SK-N-SH (cell line): ENCODE results near the gene SLC46A2. TPM values are rescaled to one million over a fixed set of nuclear protein-coding genes. Genes with fewer than 3 reads are reported as not detected.

Source experiments
- CTCF ChIA-PET: fragments of 300-600, 350-600 bp; formaldehyde crosslinking; extraction: SDS; loops from one replicate; lab custom pipeline; 2021; lab: Yijun Ruan, JAX
- POLR2A ChIA-PET: fragments of 350-600 bp; sonication (Branson Sonifier 250); formaldehyde crosslinking; extraction: SDS; loops from one replicate; lab custom pipeline; 2020; ENCODE audit warnings: antibody characterized with exemption, inconsistent platforms; lab: Yijun Ruan, JAX
- DNase-seq: peaks from one replicate; pipeline ENCODE4 v3.0.0; 2012
- H2AFZ ChIP-seq: fragments of 200-600 bp; sonication (generic); 2 replicates; pipeline ENCODE4 v1.8.1; 2016; ENCODE audit warnings: antibody characterized with exemption, mild to moderate bottlenecking, low read depth
- H3F3A ChIP-seq: fragments of 200-600 bp; sonication (generic); replicated peaks from 2 replicates; pipeline ENCODE3; 2016; ENCODE audit warnings: antibody characterized with exemption, mild to moderate bottlenecking; ENCODE audit not compliant: insufficient read depth
- H3K27ac ChIP-seq, 2 experiments: fragments of 200-500 bp in 1 of 2; fragments of 200-600 bp in 1 of 2; sonication (Bioruptor generic) in 1 of 2; sonication (generic), shearing (Covaris generic) in 1 of 2; 2 replicates each; pipeline versions ENCODE4 v1.5.1 to v1.6.1; 2014 to 2016; ENCODE audit warnings: low read depth in 2 of 2, inconsistent platforms in 1 of 2, low read length in 1 of 2, mild to moderate bottlenecking in 1 of 2, mixed read lengths in 1 of 2
- H3K27me3 ChIP-seq: fragments of 200-600 bp; sonication (generic), shearing (Covaris generic); 2 replicates; pipeline ENCODE4 v1.6.1; 2016; ENCODE audit warnings: mixed run types; ENCODE audit not compliant: insufficient read depth
- H3K36me3 ChIP-seq, 2 experiments: fragments of 200-500 bp in 1 of 2; fragments of 200-600 bp in 1 of 2; sonication (Bioruptor generic) in 1 of 2; sonication (generic) in 1 of 2; replicated peaks in 1 of 2; 2 replicates each; pipeline versions ENCODE3 to v1.5.1; 2014 to 2016; ENCODE audit warnings: low read length in 1 of 2, mild to moderate bottlenecking in 1 of 2; ENCODE audit not compliant: insufficient read depth in 2 of 2, control insufficient read depth in 1 of 2
- H3K4me1 ChIP-seq, 2 experiments: fragments of 200-500 bp in 1 of 2; fragments of 200-600 bp in 1 of 2; sonication (Bioruptor generic) in 1 of 2; sonication (generic), shearing (Covaris generic) in 1 of 2; 2 replicates each; pipeline versions ENCODE4 v1.5.1 to v1.6.1; 2014 to 2016; ENCODE audit warnings: low read depth in 1 of 2, low read length in 1 of 2, mixed run types in 1 of 2; ENCODE audit not compliant: insufficient read depth in 2 of 2, control insufficient read depth in 1 of 2
- H3K4me2 ChIP-seq: fragments of 200-600 bp; sonication (generic), shearing (Covaris generic); 2 replicates; pipeline ENCODE4 v1.6.1; 2017; ENCODE audit warnings: mixed run types
- H3K4me3 ChIP-seq, 2 experiments: fragments of 200-500 bp in 1 of 2; fragments of 200-600 bp in 1 of 2; sonication (Bioruptor generic) in 1 of 2; sonication (generic), shearing (Covaris generic) in 1 of 2; 2 replicates each; pipeline versions ENCODE4 v1.5.1 to v1.8.1; 2014 to 2016; ENCODE audit warnings: low read depth in 2 of 2, inconsistent platforms in 1 of 2, low read length in 1 of 2, mild to moderate bottlenecking in 1 of 2, mixed read lengths in 1 of 2, moderate library complexity in 1 of 2
- H3K79me2 ChIP-seq: fragments of 200-600 bp; sonication (generic); 2 replicates; pipeline ENCODE4 v1.8.1; 2017; ENCODE audit warnings: mild to moderate bottlenecking; ENCODE audit not compliant: insufficient read depth
- H3K9ac ChIP-seq: fragments of 200-600 bp; sonication (generic); 2 replicates; pipeline ENCODE4 v1.6.1; 2017; ENCODE audit warnings: mixed run types
- H3K9me2 ChIP-seq: fragments of 200-600 bp; sonication (generic); 2 replicates; pipeline ENCODE4 v1.6.1; 2017; ENCODE audit warnings: mixed run types
- H3K9me3 ChIP-seq: fragments of 200-600 bp; sonication (generic); 2 replicates; pipeline ENCODE4 v1.6.1; 2017; ENCODE audit warnings: mixed run types, mild to moderate bottlenecking, moderate library complexity
- H4K20me1 ChIP-seq: fragments of 200-600 bp; sonication (generic); 2 replicates; pipeline ENCODE4 v1.6.1; 2017; ENCODE audit warnings: mild to moderate bottlenecking, mixed run types; ENCODE audit not compliant: insufficient read depth
- CTCF ChIP-seq: fragments of 200-600 bp; sonication (generic); IDR thresholded peaks from 2 replicates; pipeline ENCODE4 v1.6.1; 2017; ENCODE audit warnings: antibody characterized with exemption, mild to moderate bottlenecking, moderate library complexity
- ELF1 ChIP-seq: IDR thresholded peaks from 2 replicates; pipeline ENCODE4 v1.4.0; 2012
- NFIC ChIP-seq: IDR thresholded peaks from 2 replicates; pipeline ENCODE4 v1.4.0; 2012; ENCODE audit warnings: borderline replicate concordance
- RCOR1 ChIP-seq: fragments of 150-350 bp; IDR thresholded peaks from 2 replicates; pipeline ENCODE4 v1.6.1; 2017; ENCODE audit warnings: antibody characterized with exemption, low read length
- RXRA ChIP-seq: IDR thresholded peaks from 2 replicates; pipeline ENCODE4 v1.4.0; 2012; ENCODE audit warnings: low read depth, mild to moderate bottlenecking, borderline replicate concordance
- SIN3A ChIP-seq: IDR thresholded peaks from 2 replicates; pipeline ENCODE4 v1.6.1; 2012; ENCODE audit warnings: low read depth, mild to moderate bottlenecking, low read length, moderate library complexity, borderline replicate concordance
- SMC3 ChIP-seq: IDR thresholded peaks from 2 replicates; pipeline ENCODE4 v1.6.1; 2012; ENCODE audit warnings: low read depth, low read length, improper control_type of control experiment
- WGBS: methylation state at CpG from one replicate; pipeline ENCODE4 v1.1.6; 2017; ENCODE audit warnings: low lambda C conversion rate; 5-methylcytosine and 5-hydroxymethylcytosine counted together
- polyA plus RNA-seq, 3 experiments: library from polyadenylated mRNA; depleted of rRNA; stranded (reverse); fragments of >200 nt; gene quantifications; 2 replicates each; pipeline ENCODE4 v1.2.3, GENCODE V29; 2012

SLC46A2 gene
- polyA plus RNA-seq, 1 of the 3 experiments (the other 2 are of a cell fraction) = not detected

- Histone ChIP-seq H3K9me3 (no peaks in the 10 kb centered on the region), H3F3A (no peaks in the 10 kb centered on the region), H3K4me3 (no peak overlapping the region), H3K79me2 (no peaks in the 10 kb centered on the region), H3K4me2 (no peak overlapping the region), H4K20me1 (no peaks in the 10 kb centered on the region), H3K9ac (no peak overlapping the region), H2AFZ (no peak overlapping the region), H3K36me3 (peaks cover 8 to 13% of the 10 kb centered on the region in 2 experiments), H3K27me3 (no peaks in the 10 kb centered on the region), H3K4me1 (peaks cover 0 to 3% of the 10 kb centered on the region in 2 experiments; a peak in 1 of 4 replicates), H3K27ac (no peak overlapping the region), H3K9me2 (no peaks in the 10 kb centered on the region)
- DNase-seq = no peak
- CTCF ChIA-PET = interaction anchor here (2.7 kb wide), 1 partner anchor 9 kb away, joined by 21 read pairs; no protein-coding TSS in a partner anchor
- WGBS = 71% methylated on average over 3 of the region's 3 CpGs
- TF ChIP-seq NFIC = no peak
- POLR2A ChIA-PET = no interaction called here
These were observed 54.3 kb downstream of the SLC46A2 start for GRCh38 chr9:112836394-112836793.

- Histone ChIP-seq H3K79me2 (no peaks in the 10 kb centered on the region), H3K4me2 (no peak overlapping the region), H3K9me2 (no peaks in the 10 kb centered on the region), H3F3A (no peaks in the 10 kb centered on the region), H3K4me1 (no peaks in the 10 kb centered on the region), H3K36me3 (peaks cover 3 to 5% of the 10 kb centered on the region in 2 experiments), H3K4me3 (no peak overlapping the region), H3K27ac (no peak overlapping the region), H3K9me3 (no peaks in the 10 kb centered on the region), H3K9ac (no peak overlapping the region), H4K20me1 (no peaks in the 10 kb centered on the region), H3K27me3 (no peaks in the 10 kb centered on the region), H2AFZ (no peak overlapping the region)
- ChIA-PET POLR2A (no interaction called here), CTCF (interaction anchor here (1.2 to 3.3 kb wide), 2 partner anchors 12 to 13 kb away, joined by 4 to 10 read pairs; no protein-coding TSS in a partner anchor)
- WGBS = 81% methylated on average over 4 of the region's 4 CpGs
- TF ChIP-seq RXRA (no peak), SMC3 (no peak), SIN3A (no peak), ELF1 (no peak)
- no peak for DNase-seq
These were observed 57.6 kb downstream of the SLC46A2 start for GRCh38 chr9:112833081-112833480.

- no peak overlapping the region for H3K9ac ChIP-seq
- no peaks in the 10 kb centered on the region for H3K79me2 ChIP-seq
- no peak for DNase-seq
- H3K27me3 ChIP-seq = no peaks in the 10 kb centered on the region
- TF ChIP-seq CTCF (no peak), RCOR1 (no peak), SIN3A (no peak)
- H3K27ac ChIP-seq = no peak overlapping the region
- ChIA-PET POLR2A (no interaction called here), CTCF (interaction anchor here (1.7 to 1.9 kb wide), 2 partner anchors 12 to 13 kb away, joined by 5 to 8 read pairs; no protein-coding TSS in a partner anchor)
- H3K4me2 ChIP-seq = no peak overlapping the region
- no peaks in the 10 kb centered on the region for H3K9me2 ChIP-seq
- no peaks in the 10 kb centered on the region for H3F3A ChIP-seq
- H4K20me1 ChIP-seq = no peaks in the 10 kb centered on the region
- H3K9me3 ChIP-seq = no peaks in the 10 kb centered on the region
- no peak overlapping the region for H3K4me3 ChIP-seq
- no peaks in the 10 kb centered on the region for H3K4me1 ChIP-seq
- no peak overlapping the region for H2AFZ ChIP-seq
- WGBS = 96% methylated on average over 3 of the region's 3 CpGs
- H3K36me3 ChIP-seq = peaks cover 3 to 5% of the 10 kb centered on the region in 2 experiments
These were observed 58.7 kb downstream of the SLC46A2 start for GRCh38 chr9:112831969-112832368.
